ENCODE measurements around the gene FAM3A. TPM values are rescaled to one million over a fixed set of nuclear protein-coding genes. Genes with fewer than 3 reads are reported as not detected.

Gene FAM3A
- total RNA-seq, 1 experiment from 2014 or later: 15.6 TPM

DNA sequence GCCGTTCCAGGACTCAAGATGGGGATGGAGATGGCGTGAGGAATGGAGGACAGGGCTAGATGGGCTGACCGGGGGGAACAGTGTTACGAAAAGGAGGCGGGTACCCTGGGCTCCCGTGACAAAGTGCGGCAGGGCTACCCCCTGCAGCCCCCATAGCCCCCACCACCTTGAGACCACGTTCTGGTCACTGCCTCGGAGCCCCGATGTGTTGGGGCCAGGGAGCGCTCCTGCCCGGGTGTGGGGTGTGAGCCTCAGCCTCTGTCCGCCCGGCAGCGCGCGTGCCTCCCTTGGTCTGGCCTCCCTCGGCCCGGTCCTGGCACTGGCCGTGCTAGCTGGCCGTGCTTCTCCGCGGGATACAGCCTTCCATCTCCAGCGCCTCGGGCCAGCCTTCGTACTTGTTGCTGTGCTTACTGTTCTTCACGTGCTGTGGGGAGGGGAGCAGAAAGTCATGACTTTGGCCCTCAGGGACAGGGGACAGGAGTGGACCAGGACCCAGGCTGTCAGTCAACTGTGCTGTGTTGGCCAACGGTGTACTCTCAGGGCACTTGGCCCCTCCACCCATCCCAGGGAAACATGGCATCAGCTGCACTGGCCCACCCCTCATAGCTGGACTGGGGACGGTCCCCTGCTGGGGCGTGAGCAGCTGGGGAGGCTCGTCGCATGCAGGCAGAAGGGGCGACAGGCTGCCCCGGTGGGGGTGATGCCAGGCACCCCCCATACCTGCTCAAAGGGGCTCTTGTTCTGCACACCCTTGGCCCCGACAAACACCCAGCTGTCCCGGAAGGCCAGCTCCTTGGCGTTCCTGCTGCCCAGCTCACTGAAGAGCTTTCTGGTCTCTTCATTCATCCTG is 9.3 kb downstream of the FAM3A start:
- TF ChIP-seq, protein P1, sequence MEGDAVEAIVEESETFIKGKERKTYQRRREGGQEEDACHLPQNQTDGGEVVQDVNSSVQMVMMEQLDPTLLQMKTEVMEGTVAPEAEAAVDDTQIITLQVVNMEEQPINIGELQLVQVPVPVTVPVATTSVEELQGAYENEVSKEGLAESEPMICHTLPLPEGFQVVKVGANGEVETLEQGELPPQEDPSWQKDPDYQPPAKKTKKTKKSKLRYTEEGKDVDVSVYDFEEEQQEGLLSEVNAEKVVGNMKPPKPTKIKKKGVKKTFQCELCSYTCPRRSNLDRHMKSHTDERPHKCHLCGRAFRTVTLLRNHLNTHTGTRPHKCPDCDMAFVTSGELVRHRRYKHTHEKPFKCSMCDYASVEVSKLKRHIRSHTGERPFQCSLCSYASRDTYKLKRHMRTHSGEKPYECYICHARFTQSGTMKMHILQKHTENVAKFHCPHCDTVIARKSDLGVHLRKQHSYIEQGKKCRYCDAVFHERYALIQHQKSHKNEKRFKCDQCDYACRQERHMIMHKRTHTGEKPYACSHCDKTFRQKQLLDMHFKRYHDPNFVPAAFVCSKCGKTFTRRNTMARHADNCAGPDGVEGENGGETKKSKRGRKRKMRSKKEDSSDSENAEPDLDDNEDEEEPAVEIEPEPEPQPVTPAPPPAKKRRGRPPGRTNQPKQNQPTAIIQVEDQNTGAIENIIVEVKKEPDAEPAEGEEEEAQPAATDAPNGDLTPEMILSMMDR (IDR thresholded peaks at IDR 0.05 in 2 of 3, conservative IDR thresholded peaks at IDR 0.05 in 1 of 3; ENCODE audit: borderline replicate concordance in 1 of 3, insufficient read depth in 1 of 3, low read depth in 2 of 3, low read length in 2 of 3): no peak
- no peak for TF ChIP-seq SIN3A (IDR thresholded peaks at IDR 0.05; ENCODE audit: low read depth)
- TF ChIP-seq EZH2 (IDR thresholded peaks at IDR 0.05): no peak
- no peak for TF ChIP-seq FOSL1 (IDR thresholded peaks at IDR 0.05; ENCODE audit: low read depth)
- TF ChIP-seq ZFX (IDR thresholded peaks at IDR 0.05): no peak
- Histone ChIP-seq H3K27ac (ENCODE audit: low read depth, low read length) (no peak overlapping the region), H3K27me3 (ENCODE audit: insufficient read depth, low read length) (no peaks in the 10 kb centered on the region), H3K9me3 (ENCODE audit: control insufficient read depth in 1 of 2, insufficient read depth in 1 of 2, low read depth in 1 of 2, low read length in 2 of 2) (no peaks in the 10 kb centered on the region), H2AFZ (ENCODE audit: low read depth, low read length, poor library complexity, severe bottlenecking) (no peak overlapping the region), H3K36me3 (ENCODE audit: control insufficient read depth in 1 of 2, insufficient read depth in 2 of 2, low read length in 2 of 2) (no peaks in the 10 kb centered on the region), H4K20me1 (ENCODE audit: insufficient read depth) (no peaks in the 10 kb centered on the region), H3K9me2 (ENCODE audit: insufficient read depth) (no peaks in the 10 kb centered on the region), H3K4me3 (replicated peaks in 1 of 2; ENCODE audit: low read depth in 1 of 2, low read length in 2 of 2) (no peak overlapping the region), H3K4me1 (ENCODE audit: control insufficient read depth in 1 of 2, insufficient read depth in 2 of 2, low read length in 2 of 2) (peaks cover 0 to 5% of the 10 kb centered on the region in 2 experiments; a peak in 1 of 4 replicates), H3K9ac (ENCODE audit: low read length) (no peak overlapping the region), H3K4me2 (ENCODE audit: low read length) (no peak overlapping the region), H3K79me2 (ENCODE audit: insufficient read depth, low read length) (no peaks in the 10 kb centered on the region)
- no TSS peak for BruUV-seq (replicated peaks)
- ChIA-PET RAD21 (ENCODE audit: low non-redundant PET in 1 of 2, low total read pairs in 2 of 2, uncharacterized antibody in 2 of 2, unreplicated experiment in 2 of 2) (no interaction called here), POLR2A (no interaction called here), CTCF (no interaction called here)
- DNase-seq (ENCODE audit: low read depth, low spot score) (no peak), ATAC-seq (no peak)
- intact Hi-C loops (cut with micrococcal nuclease): no loop called here

GRCh38 chrX:154505734-154506133 is 10.3 kb downstream of the FAM3A start:
- H3K27me3 ChIP-seq (ENCODE audit: insufficient read depth, low read length): no peaks in the 10 kb centered on the region
- no peak overlapping the region for H2AFZ ChIP-seq (ENCODE audit: low read depth, low read length, poor library complexity, severe bottlenecking)
- TF ChIP-seq, protein P2, sequence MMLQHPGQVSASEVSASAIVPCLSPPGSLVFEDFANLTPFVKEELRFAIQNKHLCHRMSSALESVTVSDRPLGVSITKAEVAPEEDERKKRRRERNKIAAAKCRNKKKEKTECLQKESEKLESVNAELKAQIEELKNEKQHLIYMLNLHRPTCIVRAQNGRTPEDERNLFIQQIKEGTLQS (IDR thresholded peaks at IDR 0.05): no peak
- TF ChIP-seq ZFX (IDR thresholded peaks at IDR 0.05): no peak
- no peak for TF ChIP-seq ZBTB33 (IDR thresholded peaks at IDR 0.05; ENCODE audit: extremely low read depth, insufficient replicate concordance, low read length)
- TF ChIP-seq SP1 (IDR thresholded peaks at IDR 0.05; ENCODE audit: low read depth): no peak
- TF ChIP-seq POLR2A (IDR thresholded peaks at IDR 0.05; ENCODE audit: borderline replicate concordance, extremely low read depth, insufficient read depth, insufficient read length): no peak
- H4K20me1 ChIP-seq (ENCODE audit: insufficient read depth): no peaks in the 10 kb centered on the region
- ChIA-PET POLR2A (interaction anchor here (0.6 kb wide), 1 partner anchor 78 kb away, joined by 4 read pairs; no protein-coding TSS in a partner anchor), CTCF (no interaction called here), RAD21 (ENCODE audit: low non-redundant PET in 1 of 2, low total read pairs in 2 of 2, uncharacterized antibody in 2 of 2, unreplicated experiment in 2 of 2) (no interaction called here)
- no peak overlapping the region for H3K4me2 ChIP-seq (ENCODE audit: low read length)
- H3K9me2 ChIP-seq (ENCODE audit: insufficient read depth): no peaks in the 10 kb centered on the region
- H3K36me3 ChIP-seq (ENCODE audit: control insufficient read depth in 1 of 2, insufficient read depth in 2 of 2, low read length in 2 of 2): no peaks in the 10 kb centered on the region
- intact Hi-C loops (cut with micrococcal nuclease): no loop called here
- no peak overlapping the region for H3K27ac ChIP-seq (ENCODE audit: low read depth, low read length)
- no peaks in the 10 kb centered on the region for H3K79me2 ChIP-seq (ENCODE audit: insufficient read depth, low read length)
- H3K9me3 ChIP-seq (ENCODE audit: control insufficient read depth in 1 of 2, insufficient read depth in 1 of 2, low read depth in 1 of 2, low read length in 2 of 2): no peaks in the 10 kb centered on the region
- no peak for DNase-seq (ENCODE audit: low read depth, low spot score)
- no peak overlapping the region for H3K4me3 ChIP-seq (replicated peaks in 1 of 2; ENCODE audit: low read depth in 1 of 2, low read length in 2 of 2)
- 0 out of 2 replicates have a peak, but pooled peaks have one; percentile 22 for ATAC-seq
- H3K4me1 ChIP-seq (ENCODE audit: control insufficient read depth in 1 of 2, insufficient read depth in 2 of 2, low read length in 2 of 2): peaks cover 0 to 5% of the 10 kb centered on the region in 2 experiments; a peak in 1 of 4 replicates
- BruUV-seq (replicated peaks): no TSS peak
- no peak overlapping the region for H3K9ac ChIP-seq (ENCODE audit: low read length)
